NCI-H1105 treated with DMSO at 0.1 percent for 48 hours (cell line): ENCODE results near the gene ZC3HAV1L.
A peak's percentile ranks its signal among the peaks of the same experiment; 100 is the strongest.
"Not testable (repeated sequence)": the region's sequence is repeated elsewhere in the genome, so short reads cannot be mapped to it uniquely, and the experiment has no call there.

ENCODE experiments used
- DNase-seq: peaks from one replicate; lab custom pipeline; 2025; lab: John Stamatoyannopoulos, UW

ZC3HAV1L gene

GRCh38 chr7:139016931-139017511 is 18.8 kb downstream of the ZC3HAV1L start:
- peak; percentile 80 for DNase-seq

GRCh38 chr7:139011373-139011772 is 24.5 kb downstream of the ZC3HAV1L start:
- DNase-seq = no peak

DNA sequence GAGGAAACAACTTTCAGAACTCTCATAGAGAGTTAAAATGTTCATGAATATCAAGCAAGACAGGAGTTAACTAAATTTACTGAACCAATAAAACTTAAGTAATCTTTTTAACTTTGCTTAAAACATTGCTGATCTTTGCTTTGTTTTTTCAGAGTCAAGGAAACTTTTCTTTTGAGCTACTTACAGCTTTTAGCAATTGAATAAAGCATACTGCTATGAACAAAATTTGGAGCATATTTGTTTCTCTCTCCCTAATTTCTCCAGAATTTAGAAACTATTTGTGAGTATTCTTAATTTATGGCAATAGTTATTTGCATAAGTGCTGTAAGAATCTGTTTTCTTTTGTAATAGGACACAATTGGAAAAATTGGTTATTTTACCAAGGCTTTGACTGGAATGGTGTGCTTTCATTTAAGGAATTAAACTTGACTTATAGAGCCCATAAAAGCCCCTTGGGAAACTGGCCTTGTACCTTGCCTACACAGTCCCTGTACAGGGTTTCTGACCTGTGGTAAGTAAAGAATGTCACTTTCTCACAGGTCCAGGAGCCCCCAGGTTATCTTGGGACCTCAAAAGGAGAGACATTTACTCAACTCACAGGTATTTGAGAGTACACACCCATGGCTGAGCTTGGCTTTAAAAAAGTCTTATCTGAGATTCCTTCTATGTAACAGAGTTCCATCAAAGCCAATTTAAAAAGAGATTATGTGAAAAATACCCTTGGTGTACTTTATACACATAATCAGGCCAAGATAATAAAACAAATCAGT is 31.3 kb downstream of the ZC3HAV1L start:
- no peak for DNase-seq

DNA sequence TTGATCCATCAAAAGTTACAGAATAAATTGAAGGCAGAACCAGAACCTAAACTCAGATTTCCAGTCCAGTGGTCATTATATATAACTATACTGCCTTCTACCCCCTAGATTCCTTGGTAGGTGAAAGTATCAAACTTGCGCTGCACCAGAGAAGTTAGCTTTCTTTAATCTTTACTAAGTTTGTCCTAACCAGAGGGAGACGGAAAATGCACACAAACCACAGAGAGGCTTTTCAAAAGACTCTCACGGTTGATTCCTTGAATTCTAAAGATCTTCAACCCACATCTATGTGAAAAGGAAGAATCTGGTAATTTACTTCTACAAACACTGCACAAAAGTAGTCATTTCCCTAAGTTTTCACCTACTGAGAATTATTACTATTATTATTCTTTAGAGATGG is 36.4 kb downstream of the ZC3HAV1L start:
- DNase-seq = no peak

DNA sequence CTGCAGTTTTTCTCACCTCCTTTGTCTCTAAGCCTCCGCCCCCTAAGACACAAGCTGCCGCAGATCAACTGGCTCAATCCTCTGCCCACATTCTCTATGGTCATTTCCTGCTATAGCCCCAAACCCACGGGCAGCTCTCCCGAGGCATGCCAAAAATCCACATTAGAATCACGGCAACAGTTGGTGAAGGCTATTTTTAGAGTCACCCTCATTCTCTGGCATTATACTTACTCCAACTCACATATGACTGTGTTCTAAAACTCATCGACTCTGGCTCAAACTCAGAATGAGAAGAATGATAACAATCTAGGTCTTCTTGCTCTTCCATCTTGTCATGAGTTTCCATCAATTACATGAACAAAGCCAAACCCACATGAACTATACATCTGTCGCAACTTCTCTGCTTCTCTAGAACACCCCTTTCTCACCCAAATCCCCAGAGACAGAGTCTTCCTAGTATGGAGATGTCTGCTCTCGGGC is 43.8 kb downstream of the ZC3HAV1L start:
- no peak for DNase-seq

- DNase-seq = no peak
These were observed 48.2 kb downstream of the ZC3HAV1L start for GRCh38 chr7:138987686-138988085.

GRCh38 chr7:138982204-138982623 is 53.6 kb downstream of the ZC3HAV1L start:
- DNase-seq = no peak

- DNase-seq = peak; percentile 53
These were observed 54.3 kb downstream of the ZC3HAV1L start, which contains the start of gene KIAA1549 for GRCh38 chr7:138981332-138982203. Gene KIAA1549, minus strand, starts transcription at chr7:138981389. Its CDS starts 120 bp downstream, at chr7:138981269.

DNA sequence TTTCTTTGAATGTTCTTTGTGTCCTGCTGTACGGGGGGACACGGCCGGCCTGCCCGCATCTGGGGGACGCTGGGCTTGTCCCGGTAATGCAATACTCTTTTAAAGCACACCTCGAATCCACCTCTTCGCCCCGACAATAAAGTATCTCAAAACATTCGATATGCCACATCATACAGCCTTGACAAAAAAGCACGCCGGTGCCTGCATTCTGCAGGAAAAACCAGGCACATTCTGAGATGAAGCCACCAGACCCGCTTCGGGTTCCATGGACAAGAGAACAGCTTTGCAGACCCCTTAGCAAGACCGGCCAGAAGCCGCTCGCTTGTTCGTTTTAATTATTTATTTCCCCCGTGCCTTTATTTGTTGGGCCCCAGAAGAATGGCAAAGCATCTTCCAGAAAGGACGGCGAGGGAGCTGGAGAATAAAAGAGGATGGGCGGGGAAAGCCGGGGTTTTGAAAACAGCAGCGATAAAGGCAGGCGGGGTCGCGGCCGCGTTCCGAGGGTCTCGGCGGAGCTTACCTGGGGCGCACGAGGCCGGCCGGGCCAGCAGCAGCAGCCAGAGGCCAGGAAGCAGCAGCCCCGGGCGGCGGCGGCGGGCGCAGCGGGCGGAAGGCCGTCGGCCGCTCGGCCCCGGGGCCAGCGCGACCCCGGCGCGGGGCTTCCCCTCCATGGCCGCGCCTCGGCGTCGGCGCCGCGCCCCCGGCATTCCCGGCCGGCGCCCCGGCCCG is 55.1 kb downstream of the ZC3HAV1L start:
- DNase-seq = peak; percentile 46

GRCh38 chr7:138979988-138980562 is 55.8 kb downstream of the ZC3HAV1L start:
- DNase-seq = no peak

DNA sequence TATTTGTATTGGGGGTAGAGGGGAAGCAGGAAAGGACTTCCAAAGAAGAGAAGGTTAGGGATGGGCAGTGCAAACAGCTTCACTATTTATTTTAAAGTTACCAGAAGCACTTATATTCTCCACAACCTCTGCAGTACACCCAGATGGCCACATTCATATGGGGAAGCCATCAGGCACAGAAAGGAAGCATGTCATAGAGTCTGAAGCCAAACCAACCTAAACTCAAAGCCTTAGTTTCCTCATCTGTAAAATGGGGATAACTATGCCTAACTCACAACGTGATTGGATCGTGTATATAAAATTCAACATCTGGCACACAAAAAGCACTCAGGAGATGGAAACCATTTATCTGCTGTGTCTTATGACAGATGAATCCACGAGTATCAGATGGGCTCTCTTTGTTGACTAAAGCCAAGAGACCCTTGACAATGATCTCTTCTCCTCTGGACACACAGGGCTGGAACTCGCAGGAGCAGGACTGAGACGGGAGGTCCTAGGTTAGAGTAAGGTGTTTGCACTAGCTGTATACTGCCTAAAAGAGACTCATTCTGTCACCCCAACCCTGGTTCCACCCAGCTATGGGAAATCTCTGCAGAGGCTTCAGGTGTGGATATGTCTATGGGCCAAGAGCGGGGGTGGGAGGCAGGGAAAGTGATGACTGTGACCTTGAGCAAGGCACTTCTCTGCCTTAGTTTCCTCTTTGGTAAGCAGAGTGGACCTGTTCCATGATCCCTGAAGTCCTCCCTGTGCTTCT is 56.4 kb downstream of the ZC3HAV1L start:
- DNase-seq = no peak

DNA sequence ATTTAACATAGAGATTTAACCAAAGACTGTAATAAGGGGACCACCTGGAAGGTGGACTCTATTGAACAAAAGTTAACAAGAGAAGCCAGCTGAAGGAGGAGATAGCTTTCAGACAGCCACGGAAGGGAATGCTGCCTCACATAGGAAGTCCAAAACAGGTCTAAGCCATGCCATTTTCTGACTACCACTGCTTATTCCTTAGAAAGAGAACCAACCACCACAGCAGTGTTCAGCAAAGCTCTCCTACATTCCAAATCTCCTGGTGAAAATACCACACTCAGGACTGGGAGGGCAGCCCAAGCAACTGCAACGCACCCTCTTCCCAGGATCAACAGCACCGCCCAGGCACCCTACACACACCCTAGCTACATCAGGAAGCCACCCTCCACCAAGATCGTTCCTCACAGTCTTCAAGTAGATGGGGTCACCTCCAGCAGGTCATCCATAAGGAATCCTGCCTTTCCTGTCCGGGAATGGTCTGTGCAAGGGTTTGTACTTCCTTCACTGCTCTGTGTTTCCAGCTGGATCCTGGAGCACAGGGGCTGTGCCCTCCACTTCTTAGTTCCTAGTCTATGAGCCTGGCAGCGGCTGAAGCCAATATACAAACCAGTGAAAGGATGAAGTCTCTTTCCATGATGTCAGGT is 57.2 kb downstream of the ZC3HAV1L start:
- no peak for DNase-seq

- not testable (repeated sequence) for DNase-seq
These were observed 59.7 kb downstream of the ZC3HAV1L start for GRCh38 chr7:138976161-138976560.
